IMR-90 (cell line): ENCODE results near the gene OR51I2. TPM values are rescaled to one million over a fixed set of nuclear protein-coding genes. Genes with fewer than 3 reads are reported as not detected.

ENCODE experiments used
- ATAC-seq: fragments of 200-7000 bp; cut with Tn5 transposase; 2 replicates; pipeline ENCODE4 v1.9.1; 2020; ENCODE audit warnings: low read depth, mild to moderate bottlenecking, moderate library complexity
- BruUV-seq: library from RNA; stranded (reverse); fragments of 400-500 nt; replicated peaks from 2 replicates; lab custom pipeline; 2021; lab: Mats Ljungman, UMichigan
- CTCF ChIA-PET: fragments of 300-600 bp; formaldehyde crosslinking; extraction: SDS; loops from one replicate; lab custom pipeline; 2021; ENCODE audit warnings: antibody characterized with exemption; lab: Yijun Ruan, JAX
- POLR2A ChIA-PET: fragments of 300-600 bp; sonication (Branson Sonifier 250); formaldehyde crosslinking; loops from one replicate; lab custom pipeline; 2022; ENCODE audit warnings: antibody characterized with exemption; ENCODE audit not compliant: unreplicated experiment; lab: Charles Lee
- DNase-seq: peaks from one replicate; pipeline ENCODE4 v3.0.0; 2013
- H2AFZ ChIP-seq: replicated peaks from 2 replicates; pipeline ENCODE3; 2013; ENCODE audit warnings: low read length, mild to moderate bottlenecking; ENCODE audit not compliant: poor library complexity
- H2AK5ac ChIP-seq: 2 replicates; pipeline ENCODE4 v1.6.1; 2013; ENCODE audit warnings: low read depth, low read length, inconsistent platforms
- H2AK9ac ChIP-seq: replicated peaks from 2 replicates; pipeline ENCODE3; 2013; ENCODE audit warnings: mild to moderate bottlenecking, low read depth, low read length, moderate library complexity; ENCODE audit not compliant: poor library complexity
- H2BK120ac ChIP-seq: 2 replicates; pipeline ENCODE4 v1.6.1; 2013; ENCODE audit warnings: low read depth, low read length, inconsistent platforms
- H2BK15ac ChIP-seq: 3 replicates; pipeline ENCODE4 v1.6.1; 2013; ENCODE audit warnings: low read depth, low read length, inconsistent platforms
- H2BK20ac ChIP-seq: 2 replicates; pipeline ENCODE4 v1.6.1; 2013; ENCODE audit warnings: low read depth, mild to moderate bottlenecking, inconsistent platforms, low read length, moderate library complexity
- H2BK5ac ChIP-seq: 2 replicates; pipeline ENCODE4 v1.6.1; 2013; ENCODE audit warnings: mild to moderate bottlenecking, low read depth, low read length, inconsistent platforms; ENCODE audit not compliant: poor library complexity, severe bottlenecking
- H3K14ac ChIP-seq: replicated peaks from 2 replicates; pipeline ENCODE4 v1.6.1; 2013; ENCODE audit warnings: low read depth, low read length, inconsistent platforms
- H3K18ac ChIP-seq: 2 replicates; pipeline ENCODE4 v1.6.1; 2013; ENCODE audit warnings: low read depth, low read length, control low read depth
- H3K23ac ChIP-seq: 2 replicates; pipeline ENCODE4 v1.6.1; 2013; ENCODE audit warnings: low read depth, low read length, inconsistent platforms
- H3K27ac ChIP-seq: 2 replicates; pipeline ENCODE4 v1.5.1; 2013; ENCODE audit warnings: mild to moderate bottlenecking, control low read depth, low read length; ENCODE audit not compliant: insufficient read depth
- H3K27me3 ChIP-seq: 2 replicates; pipeline ENCODE4 v1.6.1; 2013; ENCODE audit warnings: low read length; ENCODE audit not compliant: control insufficient read depth, insufficient read depth
- H3K36me3 ChIP-seq: 2 replicates; pipeline ENCODE4 v1.6.1; 2013; ENCODE audit warnings: low read length, mixed read lengths; ENCODE audit not compliant: control insufficient read depth, insufficient read depth
- H3K4ac ChIP-seq: 2 replicates; pipeline ENCODE4 v1.6.1; 2013; ENCODE audit warnings: low read depth, low read length, inconsistent platforms
- H3K4me1 ChIP-seq: 2 replicates; pipeline ENCODE4 v1.6.1; 2013; ENCODE audit warnings: low read length, mixed read lengths; ENCODE audit not compliant: control insufficient read depth, insufficient read depth
- H3K4me2 ChIP-seq: 2 replicates; pipeline ENCODE4 v1.6.1; 2013; ENCODE audit warnings: low read depth, mild to moderate bottlenecking, control low read depth, low read length, moderate library complexity
- H3K4me3 ChIP-seq: 2 replicates; pipeline ENCODE4 v1.5.1; 2013; ENCODE audit warnings: low read depth, mild to moderate bottlenecking, control low read depth, low read length, moderate library complexity; ENCODE audit not compliant: insufficient read depth
- H3K56ac ChIP-seq: 2 replicates; pipeline ENCODE4 v1.6.1; 2013; ENCODE audit warnings: low read length, inconsistent platforms; ENCODE audit not compliant: insufficient read depth; ENCODE audit errors: extremely low read depth
- H3K79me1 ChIP-seq, 2 experiments: 2 replicates each; pipeline ENCODE4 v1.6.1; 2013; ENCODE audit warnings: low read length in 2 of 2, inconsistent platforms in 1 of 2, low read depth in 1 of 2
- H3K9ac ChIP-seq: 2 replicates; pipeline ENCODE4 v1.6.1; 2013; ENCODE audit warnings: low read depth, low read length, control low read depth
- H3K9me1 ChIP-seq: 2 replicates; pipeline ENCODE4 v1.6.1; 2013; ENCODE audit warnings: low read length, inconsistent platforms; ENCODE audit not compliant: insufficient read depth
- H3K9me3 ChIP-seq: 2 replicates; pipeline ENCODE4 v1.6.1; 2013; ENCODE audit warnings: low read length; ENCODE audit not compliant: control insufficient read depth, insufficient read depth
- H4K20me1 ChIP-seq: 2 replicates; pipeline ENCODE4 v1.6.1; 2013; ENCODE audit warnings: low read length, inconsistent platforms; ENCODE audit not compliant: insufficient read depth
- H4K5ac ChIP-seq: 2 replicates; pipeline ENCODE4 v1.6.1; 2013; ENCODE audit warnings: mild to moderate bottlenecking, low read depth, low read length, control low read depth
- H4K8ac ChIP-seq, 2 experiments: 2 replicates each; pipeline ENCODE4 v1.6.1; 2013; ENCODE audit warnings: low read depth in 2 of 2, low read length in 2 of 2, control low read depth in 1 of 2, inconsistent platforms in 1 of 2
- H4K91ac ChIP-seq: 2 replicates; pipeline ENCODE4 v1.6.1; 2013; ENCODE audit warnings: low read depth, low read length, inconsistent platforms; ENCODE audit not compliant: insufficient read depth
- CEBPB ChIP-seq: IDR thresholded peaks from 2 replicates; pipeline ENCODE4 v1.6.1; 2012; ENCODE audit warnings: low read depth, low read length, improper control_type of control experiment
- CHD1 ChIP-seq: IDR thresholded peaks from 2 replicates; pipeline ENCODE4 v1.6.1; 2012; ENCODE audit warnings: low read depth, low read length, improper control_type of control experiment
- CTCF ChIP-seq: conservative IDR thresholded peaks from 2 replicates; pipeline ENCODE4 v1.5.1; 2012; ENCODE audit warnings: mild to moderate bottlenecking, low read depth, low read length, improper control_type of control experiment
- ELK1 ChIP-seq: fragments of 150-350 bp; IDR thresholded peaks from 2 replicates; pipeline ENCODE4 v1.6.1; 2016; ENCODE audit warnings: low read depth, mild to moderate bottlenecking, low read length, moderate library complexity, borderline replicate concordance
- FOS ChIP-seq: fragments of 150-350 bp; IDR thresholded peaks from 2 replicates; pipeline ENCODE4 v1.6.1; 2016; ENCODE audit warnings: low read depth, low read length
- MAZ ChIP-seq: IDR thresholded peaks from 2 replicates; pipeline ENCODE4 v1.6.1; 2012; ENCODE audit warnings: low read depth, mild to moderate bottlenecking, low read length, improper control_type of control experiment, moderate library complexity, borderline replicate concordance
- MXI1 ChIP-seq: IDR thresholded peaks from 2 replicates; pipeline ENCODE4 v1.6.1; 2012; ENCODE audit warnings: low read depth, mild to moderate bottlenecking, low read length, moderate library complexity, borderline replicate concordance
- NFE2L2 ChIP-seq: fragments of 150-350 bp; IDR thresholded peaks from 2 replicates; pipeline ENCODE4 v1.6.1; 2016; ENCODE audit warnings: low read depth, mild to moderate bottlenecking, low read length
- POLR2A ChIP-seq: IDR thresholded peaks from 2 replicates; pipeline ENCODE4 v1.6.1; 2012; ENCODE audit warnings: mild to moderate bottlenecking, low read depth, low read length
- RAD21 ChIP-seq: IDR thresholded peaks from 2 replicates; pipeline ENCODE4 v1.6.1; 2012; ENCODE audit warnings: low read length, improper control_type of control experiment
- RCOR1 ChIP-seq: IDR thresholded peaks from 2 replicates; pipeline ENCODE4 v1.6.1; 2012; ENCODE audit warnings: mild to moderate bottlenecking, low read length, improper control_type of control experiment; ENCODE audit not compliant: insufficient replicate concordance
- RFX5 ChIP-seq: IDR thresholded peaks from 2 replicates; pipeline ENCODE4 v1.8.0; 2012; ENCODE audit warnings: low read depth, mild to moderate bottlenecking, low read length, moderate library complexity
- SMC3 ChIP-seq: fragments of 150-350 bp; IDR thresholded peaks from 2 replicates; pipeline ENCODE4 v1.6.1; 2016; ENCODE audit warnings: low read depth, mild to moderate bottlenecking, antibody characterized with exemption, low read length, moderate library complexity
- USF2 ChIP-seq: fragments of 150-350 bp; IDR thresholded peaks from 2 replicates; pipeline ENCODE4 v1.6.1; 2017; ENCODE audit warnings: mild to moderate bottlenecking, antibody characterized with exemption, low read length, low read depth
- whole genome bisulfite sequencing, 2 experiments: methylation state at CpG; one replicate each; pipeline versions ENCODE4 v1.1.5 to v1.1.7; 2013; ENCODE audit warnings: missing lambda C conversion rate in 2 of 2; ENCODE audit not compliant: insufficient read length in 1 of 2; ENCODE audit errors: extremely low coverage in 2 of 2; 5-methylcytosine and 5-hydroxymethylcytosine counted together
- dilution Hi-C: fragments of 300-500 bp; cut with HindIII; formaldehyde crosslinking; loops from one replicate; pipeline ENCODE4 v1.14.3; 2018; ENCODE audit warnings: low sequenced_read_pairs; ENCODE audit not compliant: unreplicated experiment
- in situ Hi-C: fragments of 300-500 bp; cut with MboI; formaldehyde crosslinking; loops from 3 replicates; pipeline ENCODE4 v1.14.3; 2019; ENCODE audit warnings: low sequenced_read_pairs, inconsistent platforms, mixed read lengths
- intact Hi-C: fragments of 100-400 bp; cut with micrococcal nuclease; formaldehyde crosslinking; loops from 2 replicates; pipeline ENCODE4 v1.10.0; 2022
- polyA plus RNA-seq, 3 experiments: library from polyadenylated mRNA; depleted of rRNA; stranded (reverse); fragments of >200 nt; gene quantifications; 2 replicates each; pipeline ENCODE4 v1.2.3, GENCODE V29; 2012; ENCODE audit warnings: low replicate concordance in 1 of 3
- total RNA-seq: library from RNA; depleted of rRNA; stranded (reverse); fragments of >200 nt; gene quantifications from 2 replicates; pipeline ENCODE4 v1.2.3, GENCODE V29; 2012

Gene OR51I2
- total and polyA plus RNA-seq, 2 of the 4 experiments (the other 2 are of a cell fraction): not detected

GRCh38 chr11:5504403-5504921 lies 55.3 kb downstream of the OR51I2 start:
- H3K4me2 ChIP-seq: no peak overlapping the region
- H2AFZ ChIP-seq: no peak overlapping the region
- no peaks in the 10 kb centered on the region for H3K36me3 ChIP-seq
- no peaks in the 10 kb centered on the region for H4K20me1 ChIP-seq
- no peak overlapping the region for H3K9ac ChIP-seq
- ChIA-PET POLR2A (no interaction called here), CTCF (interaction anchor here (0.7 kb wide), 1 partner anchor 33 kb away, joined by 3 read pairs; no protein-coding TSS in a partner anchor)
- BruUV-seq: no TSS peak
- no peaks in the 10 kb centered on the region for H3K9me3 ChIP-seq
- no peak overlapping the region for H3K4me3 ChIP-seq
- no peak overlapping the region for H3K23ac ChIP-seq
- H2BK5ac ChIP-seq: no peak overlapping the region
- H3K27ac ChIP-seq: no peak overlapping the region
- no peak for TF ChIP-seq RAD21
- no peak for TF ChIP-seq MXI1
- TF ChIP-seq USF2: no peak
- no peak for TF ChIP-seq NFE2L2
- TF ChIP-seq CHD1: no peak
- TF ChIP-seq RCOR1: no peak
- no peak for TF ChIP-seq RFX5
- TF ChIP-seq MAZ: no peak
- no peak for TF ChIP-seq ELK1
- TF ChIP-seq POLR2A: no peak
- TF ChIP-seq CEBPB: no peak
- no peak for TF ChIP-seq SMC3
- TF ChIP-seq CTCF: no peak
- TF ChIP-seq FOS: no peak
- no peak overlapping the region for H3K18ac ChIP-seq
- H3K14ac ChIP-seq: no peak overlapping the region
- no peak overlapping the region for H2BK15ac ChIP-seq
- H3K56ac ChIP-seq: no peak overlapping the region
- H2BK20ac ChIP-seq: no peak overlapping the region
- dilution Hi-C loops: no loop called here
- H2BK120ac ChIP-seq: no peak overlapping the region
- H3K9me1 ChIP-seq: no peaks in the 10 kb centered on the region
- no peaks in the 10 kb centered on the region for H3K27me3 ChIP-seq
- H3K79me1 ChIP-seq: no peaks in the 10 kb centered on the region
- DNase-seq: no peak
- no peak overlapping the region for H3K4ac ChIP-seq
- H3K4me1 ChIP-seq: no peaks in the 10 kb centered on the region
- H2AK9ac ChIP-seq: no peak overlapping the region
- no CpG with 5 or more reads among the region's 2 CpGs for WGBS, 2 experiments
- intact Hi-C loops: no loop called here
- H4K8ac ChIP-seq: no peak overlapping the region
- no peak overlapping the region for H4K5ac ChIP-seq
- in situ Hi-C loops: no loop called here
- H2AK5ac ChIP-seq: no peak overlapping the region
- no peak overlapping the region for H4K91ac ChIP-seq
- no peak for ATAC-seq
